ENCODE data around the gene AKNAD1.

- no peak for TF ChIP-seq CTCF (optimal IDR thresholded peaks at IDR 0.05 in 1 of 3, IDR thresholded peaks at IDR 0.05 in 1 of 3, conservative IDR thresholded peaks at IDR 0.05 in 1 of 3; ENCODE audit: extremely low read depth in 1 of 3, insufficient read depth in 2 of 3, low read length in 3 of 3)
- no peak for TF ChIP-seq EZH2 (IDR thresholded peaks at IDR 0.05; ENCODE audit: low read length)
Observed at GRCh38 chr1:108777839-108778238, 79.1 kb downstream of the AKNAD1 start.
